ENCODE results near the gene BMPR1A.

- TF ChIP-seq YY1 (IDR thresholded peaks at IDR 0.05; ENCODE audit: low read depth, low read length) (no peak), NBN (IDR thresholded peaks at IDR 0.05) (no peak)
- TF ChIP-seq, protein P1, sequence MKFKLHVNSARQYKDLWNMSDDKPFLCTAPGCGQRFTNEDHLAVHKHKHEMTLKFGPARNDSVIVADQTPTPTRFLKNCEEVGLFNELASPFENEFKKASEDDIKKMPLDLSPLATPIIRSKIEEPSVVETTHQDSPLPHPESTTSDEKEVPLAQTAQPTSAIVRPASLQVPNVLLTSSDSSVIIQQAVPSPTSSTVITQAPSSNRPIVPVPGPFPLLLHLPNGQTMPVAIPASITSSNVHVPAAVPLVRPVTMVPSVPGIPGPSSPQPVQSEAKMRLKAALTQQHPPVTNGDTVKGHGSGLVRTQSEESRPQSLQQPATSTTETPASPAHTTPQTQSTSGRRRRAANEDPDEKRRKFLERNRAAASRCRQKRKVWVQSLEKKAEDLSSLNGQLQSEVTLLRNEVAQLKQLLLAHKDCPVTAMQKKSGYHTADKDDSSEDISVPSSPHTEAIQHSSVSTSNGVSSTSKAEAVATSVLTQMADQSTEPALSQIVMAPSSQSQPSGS (IDR thresholded peaks at IDR 0.05; ENCODE audit: low read length), result no peak
Measured at GRCh38 chr10:86861351-86861750, 104.9 kb downstream of the BMPR1A start.

All from GM12878 (cell line).